Activated CD8-positive, alpha-beta memory T cell treated with anti-CD3 and anti-CD28 coated beads for 36 hours (primary cell): Measurements from ENCODE around the gene VTA1. TPM values are rescaled to one million over a fixed set of nuclear protein-coding genes. Genes with fewer than 3 reads are reported as not detected.
"Not testable (repeated sequence)": the region's sequence is repeated elsewhere in the genome, so short reads cannot be mapped to it uniquely, and the experiment has no call there.

Source experiments
- CTCF ChIA-PET: fragments of 350-600 bp; sonication (Branson Sonifier 250); formaldehyde crosslinking; loops from one replicate; lab custom pipeline; 2021; ENCODE audit warnings: antibody characterized with exemption; lab: Charles Lee
- POLR2A ChIA-PET: fragments of 350-600 bp; sonication (Branson Sonifier 250); formaldehyde crosslinking; loops from one replicate; lab custom pipeline; 2021; ENCODE audit warnings: antibody characterized with exemption; lab: Charles Lee
- total RNA-seq, 2 experiments: library from RNA; stranded (reverse); gene quantifications; one replicate each; pipeline ENCODE4 v1.2.3, GENCODE V29; 2021

Gene VTA1
- 10 to 100 TPM; 52.6 to 57.3 TPM for total RNA-seq

- POLR2A ChIA-PET: no interaction called here
These were observed at the start of gene VTA1, which contains the start of gene NMBR for GRCh38 chr6:142146828-142147662. Gene VTA1, plus strand, starts transcription at chr6:142147263. Its CDS starts 25 bp downstream, at chr6:142147288. Gene NMBR, minus strand, starts transcription at chr6:142147122. Its CDS starts 58,464 bp downstream, at chr6:142088658.

DNA sequence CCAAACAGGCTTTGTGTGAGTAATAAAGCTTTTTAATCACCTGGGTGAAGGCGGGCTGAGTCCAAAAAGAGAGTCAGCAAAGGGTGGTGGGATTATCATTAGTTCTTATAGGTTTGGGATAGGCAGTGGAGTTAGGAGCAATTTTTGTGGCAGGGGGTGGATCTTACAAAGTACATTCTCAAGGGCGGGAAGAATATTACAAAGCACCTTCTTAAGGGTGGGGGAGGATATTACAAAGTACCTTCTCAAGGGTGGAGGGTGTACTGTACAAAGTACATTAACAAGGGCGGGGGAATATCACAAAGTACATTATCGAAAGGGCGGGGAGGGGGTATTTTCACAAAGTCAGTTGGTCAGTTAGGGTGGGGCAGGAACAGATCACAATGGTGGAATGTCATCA, 42.2 kb upstream of the VTA1 start:
- POLR2A ChIA-PET, CTCF ChIA-PET: not testable (repeated sequence)

More at GRCh38 chr6:142146828-142147662, at the start of gene VTA1, which contains the start of gene NMBR:
- CTCF ChIA-PET: interaction anchor here (0.7 to 2.0 kb wide), 8 partner anchors 18 to 1243 kb away, joined by 3 to 5 read pairs (median 3); no protein-coding TSS in a partner anchor

DNA sequence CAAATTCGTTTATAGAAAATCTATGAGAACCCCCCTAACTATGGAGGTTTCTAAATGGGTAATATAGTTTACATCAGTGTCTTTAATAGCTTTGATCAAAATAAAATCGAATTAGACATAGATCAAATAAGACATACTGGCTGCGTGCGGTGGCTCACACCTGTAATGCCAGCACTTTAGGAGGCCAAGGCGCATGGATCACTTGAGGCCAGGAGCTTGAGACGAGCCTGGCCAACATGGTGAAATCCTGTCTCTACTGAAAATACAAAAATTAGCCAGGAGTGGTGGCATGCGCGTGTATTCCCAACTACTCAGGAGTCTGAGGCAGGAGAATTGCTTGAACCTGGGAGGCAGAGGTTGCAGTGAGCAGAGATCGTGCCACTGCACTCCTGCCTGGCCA, 36.2 kb upstream of the VTA1 start:
- CTCF ChIA-PET: interaction anchor here (0.8 kb wide), 1 partner anchor 309 kb away, joined by 3 read pairs; no protein-coding TSS in a partner anchor
- POLR2A ChIA-PET: not testable (repeated sequence)

DNA sequence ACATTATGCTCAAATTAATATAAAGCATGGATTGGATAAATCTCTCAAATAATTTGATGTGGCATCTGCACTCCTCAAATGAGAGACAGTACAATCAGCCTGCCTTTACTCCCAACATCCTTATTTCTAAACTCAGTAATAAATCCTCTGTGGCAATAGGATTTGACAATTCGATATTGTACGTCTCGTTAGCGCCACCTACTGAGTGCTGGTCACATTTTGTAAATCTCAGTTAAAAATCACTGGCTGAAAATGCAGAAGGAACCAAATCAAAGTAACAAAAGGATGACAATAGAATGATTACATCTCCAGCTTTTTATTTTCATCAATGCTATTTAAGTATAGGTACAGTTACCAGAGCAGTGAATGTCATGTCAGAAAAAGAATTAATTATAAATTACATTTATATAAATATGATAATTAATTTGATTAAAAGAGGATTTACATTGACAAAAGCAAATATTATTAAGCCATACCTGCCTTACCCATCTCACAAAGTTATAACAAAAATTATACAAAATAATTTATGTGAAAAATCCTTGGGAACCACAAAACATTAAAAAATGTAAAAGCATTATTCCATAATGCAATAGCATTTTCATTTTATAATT, 34.5 kb upstream of the VTA1 start:
- CTCF ChIA-PET: no interaction called here
- POLR2A ChIA-PET: no interaction called here

- POLR2A ChIA-PET: no interaction called here
- CTCF ChIA-PET: no interaction called here
These were observed 29.7 kb upstream of the VTA1 start for GRCh38 chr6:142117366-142117765.

- ChIA-PET CTCF (no interaction called here), POLR2A (no interaction called here)
These were observed 28.7 kb upstream of the VTA1 start for GRCh38 chr6:142118328-142118727.

DNA sequence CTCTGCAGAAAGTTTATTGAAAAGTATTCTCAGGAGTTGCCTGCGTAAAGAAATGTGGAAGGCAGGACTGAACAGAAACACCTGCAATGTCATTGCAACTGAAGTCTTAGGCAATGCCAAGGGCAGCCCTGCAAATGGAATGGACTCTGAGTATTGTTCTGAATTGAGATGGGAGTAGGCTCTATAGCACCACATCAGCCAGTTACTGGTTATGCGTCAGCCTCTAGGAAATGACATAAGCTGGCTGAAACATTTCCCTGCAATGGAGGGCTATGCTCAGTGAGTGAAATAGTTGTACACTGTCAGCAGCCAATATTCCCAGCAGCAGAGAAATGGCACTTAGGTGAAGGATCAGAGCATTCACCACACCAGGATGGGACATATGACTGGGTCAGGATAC, 28.1 kb upstream of the VTA1 start:
- POLR2A ChIA-PET: no interaction called here
- CTCF ChIA-PET: no interaction called here

DNA sequence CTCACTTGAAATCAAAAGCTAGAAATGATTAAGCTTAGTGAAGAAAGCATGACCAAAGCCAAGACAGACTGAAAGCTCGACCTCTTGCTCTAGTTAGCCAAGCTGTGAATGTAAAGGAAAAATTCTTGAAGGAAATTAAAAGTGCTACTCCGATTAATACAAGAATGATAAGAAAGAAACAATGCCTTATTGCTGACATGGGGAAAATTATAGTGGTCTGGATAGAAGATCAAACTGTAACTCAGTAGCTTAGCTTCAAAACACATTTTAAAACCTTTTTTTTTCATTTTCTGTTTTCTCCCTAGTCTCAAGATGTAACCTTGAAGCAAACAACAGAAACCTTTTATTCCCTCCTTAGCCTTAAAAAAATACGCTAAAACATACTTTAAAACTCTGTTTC, 25.7 kb upstream of the VTA1 start:
- CTCF ChIA-PET: interaction anchor here (1.1 kb wide), 1 partner anchor 86 kb away, joined by 3 read pairs; no protein-coding TSS in a partner anchor
- POLR2A ChIA-PET: no interaction called here

DNA sequence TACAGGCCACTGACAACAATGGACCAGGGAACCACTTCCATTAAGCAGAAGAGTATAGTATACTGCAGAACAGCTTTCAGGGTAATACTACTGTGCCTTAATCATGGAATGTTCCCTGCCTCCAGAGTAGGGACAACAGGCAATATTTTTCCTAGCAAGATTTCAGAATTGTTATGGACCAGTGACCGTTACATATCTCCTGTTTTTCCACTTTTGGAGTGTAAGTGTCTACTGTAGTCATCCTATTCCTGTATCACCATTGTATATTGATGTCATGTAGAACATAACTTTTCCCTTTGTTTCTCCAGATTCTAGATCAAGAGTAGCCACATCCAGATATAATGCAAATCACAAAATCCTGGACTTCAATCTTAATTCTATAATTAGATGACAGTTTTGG, 16.2 kb upstream of the VTA1 start:
- CTCF ChIA-PET: no interaction called here
- POLR2A ChIA-PET: no interaction called here

DNA sequence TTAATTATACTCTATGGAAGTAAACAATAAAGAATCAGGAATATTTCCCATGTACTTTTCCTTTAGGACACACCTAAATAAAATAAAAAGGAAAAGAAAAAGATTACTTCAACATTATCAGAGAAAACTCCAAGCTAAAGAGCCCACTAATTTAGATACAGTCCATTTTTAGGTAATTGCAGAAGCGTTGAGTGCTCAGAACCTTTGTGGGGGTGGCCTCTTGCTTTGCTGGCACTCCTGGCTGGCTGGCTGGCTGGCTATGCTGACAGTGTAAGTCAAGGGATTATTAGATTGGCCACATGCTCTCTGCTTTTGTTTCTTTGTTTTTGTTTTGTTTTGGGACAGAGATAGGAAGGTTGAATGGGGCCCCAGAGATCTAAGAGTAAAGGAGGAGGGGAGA, 14.4 kb upstream of the VTA1 start, which contains the start of gene GJE1:
GJE1 (plus strand) TSS at position 301 of the 400 bp plus-strand sequence. CDS start 234 bp downstream, outside the sequence.
- CTCF ChIA-PET: no interaction called here
- POLR2A ChIA-PET: no interaction called here

DNA sequence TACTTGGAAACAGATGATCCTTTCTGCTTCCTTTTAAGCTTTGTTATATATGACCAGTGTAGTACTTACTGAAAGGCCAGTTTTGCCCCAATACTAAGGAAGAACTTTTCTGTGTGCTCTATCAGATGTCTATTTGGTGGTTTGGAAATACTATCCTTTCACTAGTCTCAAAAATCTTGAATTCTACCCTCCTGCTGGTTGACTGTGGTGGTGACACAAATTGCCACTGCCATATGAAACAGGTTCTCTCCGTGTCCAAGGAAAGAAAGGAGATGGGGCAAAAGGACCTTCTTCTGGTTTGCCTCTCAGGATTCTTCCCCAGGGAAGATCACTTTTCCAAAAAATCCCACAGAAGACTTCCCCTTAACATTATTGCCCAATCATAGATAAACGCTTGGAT, 8.2 kb upstream of the VTA1 start:
- POLR2A ChIA-PET: no interaction called here

DNA sequence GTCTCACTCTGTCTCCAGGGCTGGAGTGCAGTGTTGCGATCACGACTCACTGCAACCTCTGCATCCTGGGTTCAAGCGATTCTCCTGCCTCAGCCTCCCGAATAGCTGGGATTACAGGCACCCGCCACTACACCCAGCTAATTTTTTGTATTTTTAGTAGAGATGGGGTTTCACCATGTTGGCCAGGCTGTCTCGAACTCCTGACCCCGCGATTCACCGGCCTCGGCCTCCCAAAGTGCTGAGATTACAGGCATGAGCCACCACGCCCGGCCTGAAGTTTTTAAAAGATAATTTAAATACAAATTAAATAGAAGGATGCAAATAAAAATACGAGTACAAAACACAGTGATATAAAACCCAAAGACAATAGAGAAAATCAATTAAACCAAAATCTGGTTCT, 5.5 kb upstream of the VTA1 start:
- POLR2A ChIA-PET, CTCF ChIA-PET: not testable (repeated sequence)

More for the DNA sequence above, 8.2 kb upstream of the VTA1 start:
- CTCF ChIA-PET: no interaction called here

DNA sequence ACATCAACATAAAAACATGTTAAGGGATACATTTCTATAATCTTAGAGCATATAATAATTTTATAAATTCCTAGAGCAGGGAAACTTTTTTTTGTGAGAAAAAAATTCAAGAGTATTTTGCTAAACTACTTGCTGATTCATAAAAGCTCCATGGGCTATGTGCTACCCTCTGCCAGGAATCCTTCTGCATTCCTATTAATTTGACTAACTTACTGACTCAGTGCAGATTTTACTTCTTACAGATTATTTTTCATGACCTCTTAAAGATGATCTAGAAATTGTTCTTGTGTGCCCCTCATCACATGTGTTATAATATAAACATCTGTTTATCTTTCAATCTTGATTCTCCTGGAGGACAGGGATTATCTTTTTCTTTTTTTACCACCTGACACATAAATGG, 5.7 kb downstream of the VTA1 start:
- POLR2A ChIA-PET: no interaction called here
- CTCF ChIA-PET: no interaction called here

DNA sequence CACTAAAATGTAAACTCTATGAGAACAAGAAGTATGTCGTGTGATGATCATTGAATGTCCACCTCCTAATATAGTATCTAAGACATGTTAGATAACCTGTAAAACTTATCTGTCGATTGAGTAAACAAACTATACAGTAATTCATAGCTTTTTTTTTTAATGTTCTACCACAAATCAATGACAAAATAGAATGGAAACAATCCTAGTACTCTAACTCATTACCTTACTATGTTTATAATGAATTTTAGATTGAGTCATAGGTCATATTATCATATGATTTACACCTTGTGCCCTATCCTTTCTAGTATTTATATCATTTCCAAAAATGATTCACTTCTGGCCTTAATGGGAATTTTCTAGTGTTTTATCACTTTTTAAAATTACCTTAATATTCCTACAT, 6.1 kb downstream of the VTA1 start:
- CTCF ChIA-PET: no interaction called here
- POLR2A ChIA-PET: no interaction called here

DNA sequence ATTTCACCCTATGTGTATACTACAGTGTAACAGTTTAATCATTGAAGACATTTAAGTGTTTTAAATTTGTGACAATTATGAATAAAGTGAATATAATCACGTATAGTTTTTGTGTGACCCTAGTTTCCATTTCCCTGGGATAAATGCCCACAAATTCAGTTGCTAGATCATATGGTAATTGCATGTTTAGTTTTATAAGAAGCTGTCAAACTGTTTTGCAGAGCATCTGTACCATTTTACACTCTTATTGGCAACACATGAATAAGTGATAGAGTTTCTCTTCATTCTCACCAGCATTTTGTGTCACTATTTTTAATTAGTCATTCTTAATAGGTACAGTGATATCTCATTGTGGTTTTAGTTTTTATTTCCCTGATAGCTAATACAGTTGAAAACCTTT, 7.3 kb downstream of the VTA1 start:
- CTCF ChIA-PET: no interaction called here

GRCh38 chr6:142155091-142155490, 8.0 kb downstream of the VTA1 start:
- ChIA-PET POLR2A (no interaction called here), CTCF (no interaction called here)

More for the DNA sequence above, 7.3 kb downstream of the VTA1 start:
- POLR2A ChIA-PET: interaction anchor here (0.6 kb wide), 1 partner anchor 776 kb away, joined by 3 read pairs; no protein-coding TSS in a partner anchor

DNA sequence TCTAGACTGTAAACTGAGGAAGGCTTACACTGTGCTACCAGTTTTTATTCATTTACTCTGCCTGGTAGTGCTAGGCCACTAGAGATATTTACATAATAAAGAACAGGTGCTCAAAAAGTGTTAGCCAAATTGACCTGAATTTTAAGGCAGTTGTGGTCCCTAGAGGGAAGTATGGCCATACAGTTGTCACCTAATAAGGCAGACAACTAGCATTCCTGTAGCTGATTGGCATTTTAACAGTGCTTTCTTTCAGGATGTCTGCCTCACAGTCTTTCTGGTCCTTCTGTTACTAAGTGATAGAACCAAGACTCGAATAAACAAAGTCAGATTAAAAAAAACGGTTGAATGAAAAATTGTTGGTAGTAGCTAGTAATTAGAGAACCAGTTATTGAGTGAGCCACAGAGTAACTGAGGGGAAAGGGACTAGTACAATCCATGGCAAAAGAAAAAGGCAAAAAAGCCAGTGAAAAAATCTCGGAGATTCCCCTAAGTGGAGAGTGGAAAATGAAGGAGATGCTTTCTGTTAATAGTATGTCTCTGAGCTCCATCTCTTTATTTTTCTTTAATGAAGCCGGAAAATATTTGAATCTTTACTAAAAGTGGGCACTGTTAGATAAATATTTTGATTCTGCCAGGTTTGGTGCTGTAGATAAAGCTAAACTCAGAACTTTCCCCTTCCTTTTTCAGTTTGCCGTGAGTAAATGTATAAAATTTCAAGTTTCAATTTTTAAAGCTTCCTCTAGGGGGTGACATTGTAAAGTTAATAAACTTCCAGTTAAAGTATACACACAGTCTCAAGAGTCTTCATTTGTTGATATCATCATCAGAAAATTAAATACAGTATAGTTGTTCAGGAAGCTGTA, 9.1 kb downstream of the VTA1 start:
- ChIA-PET CTCF (interaction anchor here (0.6 kb wide), 2 partner anchors 78 to 1723 kb away, joined by 3 read pairs; no protein-coding TSS in a partner anchor), POLR2A (no interaction called here)

GRCh38 chr6:142156758-142157068, 9.7 kb downstream of the VTA1 start:
- POLR2A ChIA-PET: not testable (repeated sequence)
- CTCF ChIA-PET: interaction anchor here (0.6 kb wide), 1 partner anchor 1723 kb away, joined by 3 read pairs; no protein-coding TSS in a partner anchor

GRCh38 chr6:142162780-142163179, 15.7 kb downstream of the VTA1 start:
- ChIA-PET POLR2A (no interaction called here), CTCF (no interaction called here)
